ENCODE data around the gene ARHGEF10L.
"Not testable (repeated sequence)": the region's sequence is repeated elsewhere in the genome, so short reads cannot be mapped to it uniquely, and the experiment has no call there.

The ARHGEF10L gene

GRCh38 chr1:17539477-17540254, at the start of gene ARHGEF10L:
TSS of gene ARHGEF10L (plus strand) at chr1:17539698. CDS start at chr1:17580596, 40,898 bp downstream.
- DNase-seq = peak in 1 of 2 experiments; percentile 25

- DNase-seq = not testable (repeated sequence)
Measured at GRCh38 chr1:17489768-17490417, 49.6 kb upstream of the ARHGEF10L start.

- DNase-seq = not testable (repeated sequence)
Measured at GRCh38 chr1:17490667-17491066, 48.8 kb upstream of the ARHGEF10L start.

- peak; percentile 63 to 68 for DNase-seq
Measured at GRCh38 chr1:17494114-17494729, 45.3 kb upstream of the ARHGEF10L start.

- DNase-seq = no peak
Measured at GRCh38 chr1:17496419-17496818, 43.1 kb upstream of the ARHGEF10L start.

DNA sequence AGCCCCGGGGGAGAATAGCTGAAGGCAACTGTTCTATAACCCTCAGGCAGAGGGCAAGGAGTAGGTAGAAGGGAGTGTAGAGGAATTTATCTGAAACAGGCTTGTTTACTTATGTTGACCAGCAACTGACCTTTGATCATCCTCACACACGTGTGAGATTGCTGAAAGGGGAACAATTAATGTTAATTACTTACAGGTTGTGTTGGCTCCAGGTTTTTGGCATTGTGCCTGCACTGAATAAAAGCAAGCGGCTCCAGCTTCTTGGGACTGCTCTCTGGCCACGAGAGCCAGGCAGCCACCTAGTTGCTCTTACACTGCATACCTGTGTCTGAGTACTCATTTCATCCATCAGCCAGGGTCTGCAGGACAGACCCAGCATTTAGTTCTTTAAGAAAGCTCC, 41.3 kb upstream of the ARHGEF10L start:
- DNase-seq = no peak

GRCh38 chr1:17502326-17502778, 37.1 kb upstream of the ARHGEF10L start:
- peak; percentile 79 to 85 for DNase-seq

DNA sequence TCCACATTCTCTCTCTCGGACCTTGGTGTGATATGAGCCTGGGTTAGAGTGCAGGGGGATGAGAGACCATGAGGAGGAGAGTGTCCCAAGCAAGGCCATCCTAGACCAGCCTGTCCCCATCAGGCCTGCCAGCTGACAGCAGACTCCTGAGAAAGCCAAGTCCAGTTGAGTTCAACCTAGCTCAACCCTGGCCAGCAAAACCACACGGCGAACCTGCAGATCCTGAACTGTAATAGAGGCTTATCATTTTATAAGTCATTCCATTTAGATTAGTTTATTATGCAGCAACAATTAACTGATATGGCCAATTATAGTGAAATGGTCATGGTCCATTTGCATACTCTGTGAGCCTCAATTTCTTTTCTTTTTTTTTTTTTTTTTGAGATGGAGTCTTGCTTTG, 36.4 kb upstream of the ARHGEF10L start:
- no peak for DNase-seq

- not testable (repeated sequence) for DNase-seq
Measured at GRCh38 chr1:17507200-17507599, 32.3 kb upstream of the ARHGEF10L start.

DNA sequence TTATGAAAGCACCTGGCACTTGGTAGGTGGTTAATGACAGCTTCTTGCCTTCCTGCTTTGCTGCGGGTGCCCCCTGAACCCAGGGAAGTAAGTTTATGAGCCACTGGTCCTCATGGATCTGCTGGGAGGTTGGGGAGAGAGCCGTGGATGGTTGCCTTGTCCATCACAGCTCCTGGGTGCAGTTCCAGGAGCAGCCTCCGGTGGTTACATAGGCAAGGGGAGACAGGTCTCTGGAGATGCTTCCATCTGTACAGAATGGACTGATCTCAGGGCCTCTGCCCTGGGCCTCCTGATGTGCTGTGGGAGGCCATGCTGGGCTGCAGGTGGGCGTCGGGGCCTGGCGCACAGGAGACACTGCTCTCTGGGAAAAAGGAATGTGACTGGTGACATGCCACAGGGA, 31.6 kb upstream of the ARHGEF10L start:
- DNase-seq = no peak

DNA sequence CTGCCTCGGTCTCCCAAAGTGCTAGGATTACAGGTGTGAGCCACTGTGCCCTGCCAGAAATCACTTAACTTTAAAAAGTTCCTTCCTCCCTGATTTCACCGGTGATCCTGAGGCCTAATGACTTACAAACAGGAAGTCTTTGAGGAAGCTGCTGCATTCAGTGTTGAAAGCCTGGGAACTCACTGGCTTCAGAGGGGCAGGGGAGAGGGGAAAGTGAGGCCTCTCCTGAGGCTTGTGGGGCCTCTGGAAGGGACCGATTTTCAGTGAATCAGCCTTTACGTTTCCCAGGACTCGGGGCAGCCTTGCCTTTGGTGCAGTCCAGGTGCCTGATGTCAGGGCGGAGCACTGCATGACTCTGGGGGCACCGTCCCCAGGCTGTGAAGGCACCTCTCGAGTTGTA, 30.1 kb upstream of the ARHGEF10L start:
- DNase-seq = no peak

- DNase-seq = no peak
Measured at GRCh38 chr1:17510138-17510537, 29.4 kb upstream of the ARHGEF10L start.

- no peak for DNase-seq
Measured at GRCh38 chr1:17511188-17511587, 28.3 kb upstream of the ARHGEF10L start.

DNA sequence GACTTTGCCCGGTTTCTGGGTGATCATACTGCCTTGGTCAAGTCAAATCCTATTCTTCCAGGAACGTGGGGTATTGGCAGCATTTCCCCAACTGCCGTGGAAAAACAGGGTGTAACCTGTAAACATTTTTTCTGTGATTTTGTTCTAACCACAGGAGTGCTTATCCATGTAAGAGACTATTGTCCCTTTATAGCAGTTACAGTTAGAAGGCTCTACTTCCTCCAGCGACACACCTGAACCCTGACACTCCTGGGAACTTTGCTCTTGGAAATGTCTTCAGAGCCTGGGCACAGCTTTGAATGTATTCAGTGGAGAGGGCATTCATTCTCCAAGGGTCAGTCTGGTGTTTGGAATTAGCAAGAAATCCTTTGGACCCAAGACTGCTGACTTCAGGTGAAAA, 26.4 kb upstream of the ARHGEF10L start:
- DNase-seq = no peak

DNA sequence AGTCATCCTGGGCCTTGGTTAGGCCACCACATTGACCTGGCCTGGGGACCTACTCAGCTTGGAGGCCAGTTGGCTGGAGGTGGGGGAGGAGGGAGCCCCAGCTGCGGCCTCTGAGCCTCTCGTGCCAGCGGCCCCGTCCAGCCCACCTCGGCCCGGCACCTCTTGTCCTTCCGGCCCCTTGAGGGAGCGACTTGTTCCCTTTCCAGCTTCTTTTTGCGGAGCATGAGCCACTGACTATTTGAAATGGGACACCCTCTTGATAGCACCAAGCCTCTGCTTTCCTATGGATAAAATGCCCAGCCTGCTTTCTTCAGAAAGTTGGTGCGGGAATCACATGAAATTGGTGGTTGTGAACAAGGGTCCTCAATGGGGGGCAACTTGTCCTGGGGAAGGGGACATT, 24.7 kb upstream of the ARHGEF10L start:
- no peak for DNase-seq

- no peak for DNase-seq
Measured at GRCh38 chr1:17515902-17516301, 23.6 kb upstream of the ARHGEF10L start.

- no peak for DNase-seq
Measured at GRCh38 chr1:17516303-17517214, 22.9 kb upstream of the ARHGEF10L start.

DNA sequence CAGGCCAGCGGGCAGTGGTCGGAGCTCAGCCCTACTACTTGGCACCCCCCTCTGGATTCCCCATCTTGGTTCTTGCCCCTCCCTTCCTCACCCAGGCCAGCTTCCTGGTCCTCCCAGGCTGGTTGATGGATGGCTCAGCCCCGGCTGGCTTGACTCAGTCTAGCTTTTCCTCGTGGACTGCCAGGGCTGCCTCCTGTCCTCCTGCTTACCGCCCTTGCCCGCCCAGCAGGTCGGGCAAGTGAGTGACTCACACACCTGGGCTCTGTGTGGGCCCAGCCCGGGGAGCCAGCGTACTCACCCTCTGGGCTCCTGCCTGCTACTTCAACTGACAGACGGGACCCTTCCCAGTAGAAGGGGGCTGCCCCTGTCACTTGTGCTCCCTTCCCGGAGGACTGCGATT, 19.5 kb upstream of the ARHGEF10L start:
- DNase-seq = no peak

DNA sequence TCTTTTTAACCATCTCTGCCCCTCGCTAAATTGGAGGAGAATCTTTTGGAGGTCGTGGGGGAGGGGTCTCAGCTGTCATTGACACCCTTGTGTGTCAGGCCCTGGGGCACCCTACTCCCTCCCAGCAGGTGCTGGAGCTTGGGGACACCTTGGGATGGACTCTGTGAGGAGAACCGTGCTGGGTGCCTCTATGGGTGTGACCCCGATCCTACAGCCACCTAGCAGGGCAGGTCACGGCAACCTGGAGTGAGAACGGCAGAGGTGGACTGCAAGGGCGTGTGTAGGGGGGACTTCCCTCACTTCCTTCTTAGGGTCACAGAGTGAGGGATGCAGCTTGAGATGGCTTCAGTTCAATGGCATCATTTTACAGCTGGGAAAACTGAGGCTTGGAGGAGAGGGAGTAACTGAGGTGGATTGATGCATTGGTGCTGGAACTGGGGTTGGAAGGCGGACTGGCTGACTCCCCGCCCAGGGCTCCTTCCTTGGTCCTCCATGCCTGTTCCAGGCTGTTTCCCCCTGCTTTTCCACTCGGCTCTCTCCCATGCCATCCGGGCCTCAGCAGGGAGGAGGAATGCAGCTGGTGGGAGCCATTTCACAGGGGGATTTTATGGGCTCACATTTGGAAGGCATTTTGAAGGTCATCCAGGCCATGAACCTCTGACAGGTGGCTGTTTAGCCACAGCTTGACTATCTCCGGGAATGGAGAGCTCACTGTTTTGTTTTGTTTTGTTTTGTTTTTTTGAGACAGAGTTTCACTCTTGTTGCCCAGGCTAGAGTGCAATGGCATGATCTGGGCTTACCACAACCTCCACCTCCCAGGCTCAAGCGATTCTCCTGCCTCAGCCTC, 18.8 kb upstream of the ARHGEF10L start:
- no peak for DNase-seq

GRCh38 chr1:17521946-17522612, 17.4 kb upstream of the ARHGEF10L start:
- no peak for DNase-seq

Data from SHP77 (cell line).